Measurements from ENCODE around the gene DOLK. TPM values are rescaled to one million over a fixed set of nuclear protein-coding genes. Genes with fewer than 3 reads are reported as not detected.

The DOLK gene
- total RNA-seq, 6 experiments from 2014 or later: 27.8 to 34.4 (median 31.6) TPM

DNA sequence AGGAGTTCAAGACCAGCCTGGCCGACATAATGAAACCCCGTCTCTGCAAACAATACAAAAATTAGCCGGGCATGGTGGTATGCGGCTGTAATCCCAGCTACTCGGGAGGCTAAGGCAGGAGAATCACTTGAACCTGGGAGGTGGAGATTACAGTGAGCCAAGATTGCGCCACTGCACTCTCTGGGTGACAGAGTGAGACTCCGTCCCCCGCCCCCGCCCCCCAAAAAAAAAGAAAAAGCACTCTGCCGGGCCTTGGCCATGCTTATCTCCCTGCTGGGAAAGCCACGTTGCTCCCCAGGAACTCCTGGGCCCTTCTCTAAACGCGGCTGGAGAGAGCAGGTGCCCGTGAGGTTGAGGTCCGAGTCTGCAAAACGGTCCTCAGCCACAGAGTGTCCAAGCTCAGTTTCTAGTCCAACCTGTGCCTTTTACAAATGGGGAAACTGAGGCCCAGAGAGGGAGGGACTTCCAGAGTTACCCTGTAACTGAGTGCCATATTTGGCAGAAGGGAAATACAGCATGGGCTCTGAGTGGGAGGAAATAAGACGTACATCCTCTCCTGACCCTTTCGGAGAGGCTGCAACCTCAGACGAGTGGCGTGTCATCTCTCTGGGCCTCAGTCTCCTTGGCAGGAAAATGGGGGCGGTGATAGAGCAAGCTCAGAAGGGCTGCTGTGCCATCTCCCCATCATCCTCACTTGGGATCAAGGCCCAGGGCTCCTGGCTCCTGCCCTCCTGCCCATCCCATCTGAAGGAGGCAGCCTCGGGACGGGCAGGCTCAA is 33.2 kb downstream of the DOLK start:
- DNase-seq: no peak
- TF ChIP-seq, protein P1, sequence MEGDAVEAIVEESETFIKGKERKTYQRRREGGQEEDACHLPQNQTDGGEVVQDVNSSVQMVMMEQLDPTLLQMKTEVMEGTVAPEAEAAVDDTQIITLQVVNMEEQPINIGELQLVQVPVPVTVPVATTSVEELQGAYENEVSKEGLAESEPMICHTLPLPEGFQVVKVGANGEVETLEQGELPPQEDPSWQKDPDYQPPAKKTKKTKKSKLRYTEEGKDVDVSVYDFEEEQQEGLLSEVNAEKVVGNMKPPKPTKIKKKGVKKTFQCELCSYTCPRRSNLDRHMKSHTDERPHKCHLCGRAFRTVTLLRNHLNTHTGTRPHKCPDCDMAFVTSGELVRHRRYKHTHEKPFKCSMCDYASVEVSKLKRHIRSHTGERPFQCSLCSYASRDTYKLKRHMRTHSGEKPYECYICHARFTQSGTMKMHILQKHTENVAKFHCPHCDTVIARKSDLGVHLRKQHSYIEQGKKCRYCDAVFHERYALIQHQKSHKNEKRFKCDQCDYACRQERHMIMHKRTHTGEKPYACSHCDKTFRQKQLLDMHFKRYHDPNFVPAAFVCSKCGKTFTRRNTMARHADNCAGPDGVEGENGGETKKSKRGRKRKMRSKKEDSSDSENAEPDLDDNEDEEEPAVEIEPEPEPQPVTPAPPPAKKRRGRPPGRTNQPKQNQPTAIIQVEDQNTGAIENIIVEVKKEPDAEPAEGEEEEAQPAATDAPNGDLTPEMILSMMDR (IDR thresholded peaks at IDR 0.05): no peak
- Mint-ChIP-seq H3K4me3 (no peak overlapping the region), H3K36me3 (ENCODE audit: low read depth) (peaks cover 33% of the 10 kb centered on the region), H3K4me1 (ENCODE audit: low read depth) (peaks cover 65% of the 10 kb centered on the region), H3K27ac (peak overlapping the region; percentile 95; the same call in 1 of the 2 replicates), H3K27me3 (ENCODE audit: insufficient read depth) (peaks cover 4% of the 10 kb centered on the region), H3K9me3 (no peaks in the 10 kb centered on the region)

DNA sequence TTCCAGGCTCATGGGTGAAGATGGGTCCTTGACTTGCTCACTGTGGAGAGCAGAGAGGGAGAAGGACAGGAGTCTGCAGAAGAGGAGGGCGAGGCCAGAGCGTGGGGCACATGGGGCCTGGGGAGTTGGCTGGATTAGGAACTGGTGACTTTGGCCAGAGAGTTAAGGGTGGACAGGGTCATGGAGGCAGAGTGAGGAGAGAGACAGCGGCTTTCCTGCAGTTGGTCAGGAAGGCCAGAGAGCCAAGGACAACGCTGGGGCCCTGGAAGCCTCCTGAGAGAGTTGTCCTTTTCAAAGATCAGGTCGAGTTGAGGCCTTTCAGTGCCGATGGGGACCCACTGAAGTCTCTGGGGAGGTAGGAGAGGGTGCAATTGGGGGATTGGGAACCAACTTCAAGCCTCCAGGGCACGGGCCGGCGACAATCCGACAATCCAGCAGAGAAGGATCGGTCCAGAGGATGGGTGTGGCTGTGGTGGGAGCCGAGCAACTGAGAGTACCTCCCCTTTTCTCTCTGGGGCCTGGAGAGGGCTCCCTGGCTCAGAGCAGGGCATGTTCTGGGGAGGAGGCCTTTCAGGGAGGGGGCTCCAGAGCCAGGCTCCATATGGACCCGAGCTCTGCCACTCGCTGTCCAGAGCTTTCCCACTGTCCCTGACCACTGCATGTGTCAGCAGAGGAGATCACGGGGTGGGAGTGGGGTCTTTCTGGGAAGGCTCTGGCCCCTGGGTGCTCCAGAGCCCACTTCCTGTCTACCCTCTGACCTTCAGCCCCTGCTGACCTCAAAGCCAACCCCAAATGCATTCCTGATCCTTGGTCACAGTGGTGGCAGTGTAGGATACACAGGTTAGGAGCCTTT is 34.1 kb downstream of the DOLK start:
- peaks cover 6% of the 10 kb centered on the region for H3K27me3 Mint-ChIP-seq (ENCODE audit: insufficient read depth)

DNA sequence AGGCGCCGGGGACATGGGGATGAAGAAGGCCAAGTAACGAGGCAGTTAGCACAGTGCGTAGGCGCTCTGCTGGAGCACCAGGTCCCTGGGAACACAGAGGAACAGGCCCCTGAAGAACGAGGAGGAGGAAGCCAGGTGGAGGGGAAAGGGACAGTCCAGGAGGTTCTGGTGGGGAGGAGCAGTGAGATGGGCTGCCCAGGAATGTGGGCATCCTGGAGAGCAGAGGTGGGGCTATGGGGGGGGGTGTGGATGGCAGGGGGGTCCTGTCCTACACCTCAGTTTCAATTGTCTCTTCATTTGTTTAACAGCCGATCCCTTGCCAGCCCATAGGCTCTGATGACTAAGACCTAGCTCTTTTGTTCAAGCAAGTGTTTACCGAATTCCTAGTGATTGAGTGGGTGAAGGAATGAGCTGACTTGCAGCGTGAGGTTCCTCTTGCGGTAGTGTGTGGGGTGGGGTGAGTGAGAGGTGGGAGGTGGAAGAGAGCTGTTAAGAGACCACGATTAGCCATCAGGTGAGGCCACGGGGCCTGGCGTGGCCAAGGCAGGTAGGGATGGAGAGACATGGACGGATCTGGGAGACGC is 35.0 kb downstream of the DOLK start:
- H3K27me3 Mint-ChIP-seq (ENCODE audit: insufficient read depth): peaks cover 6% of the 10 kb centered on the region
- peak overlapping the region; percentile 77 for H3K4me3 Mint-ChIP-seq
- peaks cover 54% of the 10 kb centered on the region for H3K4me1 Mint-ChIP-seq (ENCODE audit: low read depth)
- peak; percentile 82 for DNase-seq
- TF ChIP-seq, protein P1 (IDR thresholded peaks at IDR 0.05): no peak
- peak overlapping the region; percentile 95 for H3K27ac Mint-ChIP-seq
- peaks cover 43% of the 10 kb centered on the region for H3K36me3 Mint-ChIP-seq (ENCODE audit: low read depth)
- no peaks in the 10 kb centered on the region for H3K9me3 Mint-ChIP-seq

More for the DNA sequence above, 34.1 kb downstream of the DOLK start:
- TF ChIP-seq, protein P1 (IDR thresholded peaks at IDR 0.05): no peak
- Mint-ChIP-seq H3K4me1 (ENCODE audit: low read depth) (peaks cover 61% of the 10 kb centered on the region), H3K27ac (peak overlapping the region; percentile 95), H3K9me3 (no peaks in the 10 kb centered on the region), H3K4me3 (peak overlapping the region; percentile 77), H3K36me3 (ENCODE audit: low read depth) (peaks cover 42% of the 10 kb centered on the region)
- DNase-seq: no peak

DNA sequence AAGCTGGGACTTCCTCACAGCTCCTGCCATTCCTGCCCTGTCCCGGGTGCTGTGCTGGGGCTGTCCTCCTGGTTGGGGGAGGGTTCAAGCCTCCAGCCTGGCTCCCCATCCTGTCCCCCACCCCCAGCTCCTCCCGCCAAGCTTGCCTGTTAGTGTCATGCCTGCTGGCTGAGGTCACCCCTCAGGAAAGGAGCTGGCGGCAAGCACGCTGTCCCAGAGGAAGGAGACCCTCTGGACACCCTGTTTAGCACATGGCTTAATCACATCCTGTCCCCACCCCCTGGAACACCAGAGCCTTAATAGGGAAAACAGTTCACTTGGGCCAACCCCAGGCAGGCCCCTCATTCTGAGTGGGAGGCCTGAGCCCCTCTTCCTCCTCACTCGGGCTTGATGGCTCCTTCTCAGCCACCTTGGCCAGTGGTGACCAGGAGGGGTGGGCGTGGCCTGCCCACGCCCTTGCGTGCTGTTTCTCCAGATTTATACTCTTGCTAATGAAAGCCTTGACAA is 35.8 kb downstream of the DOLK start:
- H3K36me3 Mint-ChIP-seq (ENCODE audit: low read depth): peaks cover 41% of the 10 kb centered on the region
- peak overlapping the region; percentile 95 for H3K27ac Mint-ChIP-seq
- DNase-seq: peak; percentile 59
- H3K4me3 Mint-ChIP-seq: peak overlapping the region; percentile 77
- TF ChIP-seq, protein P1 (IDR thresholded peaks at IDR 0.05): no peak
- peaks cover 6% of the 10 kb centered on the region for H3K27me3 Mint-ChIP-seq (ENCODE audit: insufficient read depth)
- peaks cover 47% of the 10 kb centered on the region for H3K4me1 Mint-ChIP-seq (ENCODE audit: low read depth)
- H3K9me3 Mint-ChIP-seq: no peaks in the 10 kb centered on the region

DNA sequence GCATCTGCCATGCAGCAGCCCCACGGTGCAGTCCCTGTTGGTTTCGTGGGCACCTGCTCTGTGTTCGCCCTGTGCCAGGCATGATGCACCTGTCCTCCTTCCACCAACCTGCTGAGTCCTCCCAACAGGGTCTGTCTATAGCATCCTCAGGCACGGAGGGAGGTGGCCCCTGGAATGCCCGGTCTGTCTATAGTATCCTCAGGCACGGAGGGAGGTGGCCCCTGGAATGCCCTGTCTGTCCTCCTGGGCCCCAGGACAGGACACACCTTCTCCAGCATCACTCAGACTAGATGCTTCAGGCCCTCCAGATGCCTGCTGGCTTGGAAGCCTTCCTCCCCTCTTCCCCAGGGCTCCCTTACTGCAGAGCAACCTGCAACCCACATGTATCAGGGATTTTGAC is 36.5 kb downstream of the DOLK start:
- Mint-ChIP-seq H3K27me3 (ENCODE audit: insufficient read depth) (peaks cover 6% of the 10 kb centered on the region), H3K4me3 (peak overlapping the region; percentile 77), H3K4me1 (ENCODE audit: low read depth) (peaks cover 40% of the 10 kb centered on the region), H3K9me3 (no peaks in the 10 kb centered on the region), H3K36me3 (ENCODE audit: low read depth) (peaks cover 38% of the 10 kb centered on the region), H3K27ac (peak overlapping the region; percentile 95)
- TF ChIP-seq, protein P1 (IDR thresholded peaks at IDR 0.05): no peak
- no peak for DNase-seq
